ENCODE measurements around the gene SH3PXD2A. TPM values are rescaled to one million over a fixed set of nuclear protein-coding genes. Genes with fewer than 3 reads are reported as not detected.
"Not testable (repeated sequence)": the region's sequence is repeated elsewhere in the genome, so short reads cannot be mapped to it uniquely, and the experiment has no call there.

Gene SH3PXD2A
- total and polyA plus RNA-seq, 3 donors from 2014 or later: 10.8 to 12.1 (median 12.0) TPM

DNA sequence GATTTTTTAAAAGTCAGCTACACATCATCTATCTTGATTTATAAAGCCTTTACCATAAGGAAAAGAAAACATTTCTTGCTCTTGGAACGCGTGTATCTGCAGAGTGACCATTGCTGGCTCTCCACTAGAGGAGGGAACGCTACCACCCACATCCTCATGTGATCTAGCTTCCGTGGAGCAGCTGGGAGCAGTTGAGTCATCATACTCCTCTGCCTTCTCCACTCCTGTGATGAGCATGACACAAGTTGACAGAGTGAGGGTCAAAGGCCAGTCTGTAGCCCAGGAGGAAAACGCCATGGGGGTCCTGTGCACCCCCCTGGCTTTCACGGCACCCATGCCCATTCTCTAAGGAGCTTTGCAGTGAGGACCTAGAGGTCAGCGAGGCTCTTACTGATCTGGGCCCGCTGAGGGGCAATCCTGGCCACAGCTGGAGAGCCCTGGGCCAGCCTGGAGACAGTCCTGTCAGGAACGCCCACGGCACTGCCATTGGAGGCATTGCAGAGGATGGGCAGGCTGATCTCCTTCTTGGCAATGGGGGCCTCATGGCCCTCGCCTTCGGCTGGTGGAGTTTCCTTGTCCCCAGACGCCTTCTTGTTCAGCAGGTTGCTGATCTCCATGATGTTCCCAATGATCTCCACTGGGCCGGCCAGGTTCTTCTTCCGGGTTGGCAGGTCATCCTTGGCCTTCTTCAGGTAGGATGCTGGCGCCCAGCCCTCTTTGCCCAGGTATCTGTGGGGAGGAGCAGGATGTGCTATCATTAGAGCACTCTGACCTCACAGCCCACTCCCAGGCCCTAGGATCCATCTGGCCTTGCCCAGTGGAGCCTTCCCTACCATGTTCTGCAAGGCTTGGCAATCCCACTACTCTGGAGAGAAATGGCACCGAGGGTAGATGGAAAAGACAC is 242.7 kb downstream of the SH3PXD2A start:
- TF ChIP-seq CTCF (IDR thresholded peaks at IDR 0.05) (no peak), POLR2A (IDR thresholded peaks at IDR 0.05) (no peak)
- H3K4me1 ChIP-seq: peaks cover 28% of the 10 kb centered on the region
- 71 to 84% methylated on average over 7 to 17 of the region's 17 CpGs for WGBS, 2 donors
- H3K36me3 ChIP-seq (ENCODE audit: low read depth, missing control alignments): no peaks in the 10 kb centered on the region
- H3K4me3 ChIP-seq: no peak overlapping the region
- intact Hi-C loops (cut with DNase I; ENCODE audit: low total_unique reads): no loop called here
- no peak for DNase-seq
- no peak overlapping the region for H3K27ac ChIP-seq
- no peaks in the 10 kb centered on the region for H3K27me3 ChIP-seq
- no peaks in the 10 kb centered on the region for H3K9me3 ChIP-seq

- intact Hi-C loops (cut with DNase I; ENCODE audit: low total_unique reads): no loop called here
- DNase-seq: no peak
- 74 to 80% methylated on average over 7 to 9 of the region's 9 CpGs for WGBS, 2 donors
- Histone ChIP-seq H3K9me3 (no peaks in the 10 kb centered on the region), H3K27me3 (no peaks in the 10 kb centered on the region), H3K4me3 (no peak overlapping the region), H3K4me1 (peaks cover 13% of the 10 kb centered on the region), H3K27ac (no peak overlapping the region), H3K36me3 (ENCODE audit: low read depth, missing control alignments) (no peaks in the 10 kb centered on the region)
- TF ChIP-seq CTCF (IDR thresholded peaks at IDR 0.05) (no peak), POLR2A (IDR thresholded peaks at IDR 0.05) (no peak)
These were observed 244.4 kb downstream of the SH3PXD2A start for GRCh38 chr10:103610921-103611511.

DNA sequence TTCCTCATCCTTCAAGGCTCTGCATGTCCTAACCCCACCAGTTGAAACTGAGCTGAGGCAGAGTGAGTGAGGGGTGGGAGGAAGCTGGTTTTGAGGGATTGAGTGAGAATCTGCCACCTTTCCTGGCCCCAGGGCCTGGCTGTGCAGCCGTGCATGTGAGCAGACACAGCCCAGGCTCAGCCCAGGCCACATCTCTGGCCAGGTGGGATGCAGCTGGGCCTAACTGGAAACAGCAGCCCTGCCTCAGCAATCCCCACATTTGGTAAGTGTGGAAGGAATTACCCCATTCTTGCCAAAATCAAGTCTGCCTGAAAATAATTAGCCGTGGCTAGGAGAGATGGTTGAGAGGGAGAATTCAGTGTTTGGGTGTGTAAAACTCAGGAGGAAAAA is 245.3 kb downstream of the SH3PXD2A start:
- H3K27ac ChIP-seq: no peak overlapping the region
- peaks cover 5% of the 10 kb centered on the region for H3K4me1 ChIP-seq
- no peaks in the 10 kb centered on the region for H3K27me3 ChIP-seq
- intact Hi-C loops (cut with DNase I; ENCODE audit: low total_unique reads): no loop called here
- TF ChIP-seq CTCF (IDR thresholded peaks at IDR 0.05): no peak
- TF ChIP-seq POLR2A (IDR thresholded peaks at IDR 0.05): no peak
- H3K4me3 ChIP-seq: no peak overlapping the region
- no peak for DNase-seq
- WGBS, 2 donors: 46 to 71% methylated on average over 2 of the region's 2 CpGs
- no peaks in the 10 kb centered on the region for H3K36me3 ChIP-seq (ENCODE audit: low read depth, missing control alignments)
- no peaks in the 10 kb centered on the region for H3K9me3 ChIP-seq

- 87 to 88% methylated on average over 8 of the region's 8 CpGs for WGBS, 2 donors
- no peaks in the 10 kb centered on the region for H3K27me3 ChIP-seq
- intact Hi-C loops (cut with DNase I; ENCODE audit: low total_unique reads): no loop called here
- H3K27ac ChIP-seq: no peak overlapping the region
- H3K4me3 ChIP-seq: no peak overlapping the region
- TF ChIP-seq POLR2A (IDR thresholded peaks at IDR 0.05) (no peak), CTCF (IDR thresholded peaks at IDR 0.05) (no peak)
- H3K4me1 ChIP-seq: no peaks in the 10 kb centered on the region
- H3K9me3 ChIP-seq: no peaks in the 10 kb centered on the region
- DNase-seq: no peak
- no peaks in the 10 kb centered on the region for H3K36me3 ChIP-seq (ENCODE audit: low read depth, missing control alignments)
These were observed 245.9 kb downstream of the SH3PXD2A start for GRCh38 chr10:103609231-103610082.

DNA sequence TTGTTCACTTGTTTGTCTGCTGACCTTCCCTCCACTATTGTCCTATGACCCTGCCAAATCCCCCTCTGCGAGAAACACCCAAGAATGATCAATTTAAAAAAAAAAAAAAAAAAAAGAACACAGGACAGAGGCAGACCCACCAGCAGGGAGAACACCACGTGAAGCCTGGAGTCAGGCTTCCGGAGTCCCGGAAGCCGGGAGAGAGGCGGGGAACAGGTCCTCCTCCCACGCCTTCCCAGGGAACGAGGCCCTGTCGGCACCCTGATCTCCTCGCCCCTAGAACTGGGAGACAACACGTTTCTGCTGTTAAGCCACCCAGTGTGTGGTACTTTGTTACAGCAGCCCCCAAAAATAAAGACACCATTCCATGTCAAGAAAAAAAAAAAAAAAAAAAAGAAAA is 247.3 kb downstream of the SH3PXD2A start:
- H3K9me3 ChIP-seq; intact Hi-C loops (cut with DNase I; ENCODE audit: low total_unique reads); H3K36me3 ChIP-seq (ENCODE audit: low read depth, missing control alignments); H3K27me3 ChIP-seq; H3K27ac ChIP-seq; H3K4me3 ChIP-seq; H3K4me1 ChIP-seq: not testable (repeated sequence)
- WGBS, 2 donors: 53 to 56% methylated on average over 11 of the region's 11 CpGs
- DNase-seq: peak; percentile 55

DNA sequence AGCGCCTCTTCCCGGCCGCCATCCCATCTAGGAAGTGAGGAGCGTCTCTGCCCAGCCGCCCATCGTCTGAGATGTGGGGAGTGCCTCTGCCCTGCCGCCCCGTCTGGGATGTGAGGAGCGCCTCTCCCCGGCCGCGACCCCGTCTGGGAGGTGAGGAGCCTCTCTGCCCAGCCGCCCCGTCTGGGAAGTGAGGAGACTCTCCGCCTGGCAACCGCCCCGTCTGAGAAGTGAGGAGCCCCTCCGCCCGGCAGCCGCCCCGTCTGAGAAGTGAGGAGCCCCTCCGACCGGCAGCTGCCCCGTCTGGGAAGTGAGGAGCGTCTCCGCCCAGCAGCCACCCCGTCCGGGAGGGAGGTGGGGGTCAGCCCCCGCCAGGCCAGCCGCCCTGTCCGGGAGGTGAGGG is 248.3 kb downstream of the SH3PXD2A start:
- H3K9me3 ChIP-seq; H3K36me3 ChIP-seq (ENCODE audit: low read depth, missing control alignments); DNase-seq; H3K4me1 ChIP-seq; H3K4me3 ChIP-seq; H3K27ac ChIP-seq; H3K27me3 ChIP-seq; intact Hi-C loops (cut with DNase I; ENCODE audit: low total_unique reads): not testable (repeated sequence)
- 70 to 96% methylated on average over 4 to 32 of the region's 32 CpGs for WGBS, 2 donors

DNA sequence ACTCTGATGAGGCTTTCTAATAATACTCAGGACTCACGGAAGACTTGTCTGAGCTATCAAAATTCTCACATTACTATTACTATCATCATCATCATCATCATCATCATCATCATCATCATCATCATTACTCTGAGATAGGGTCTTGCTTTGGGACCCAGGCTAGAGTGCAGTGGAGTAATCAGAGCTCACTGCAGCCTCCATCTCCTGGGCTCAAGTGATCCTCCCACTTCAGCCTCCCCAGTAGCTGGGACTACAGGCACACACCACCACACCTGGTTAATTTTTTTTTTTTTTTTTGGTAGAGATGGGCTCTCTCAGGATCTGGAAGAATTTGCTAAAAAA is 249.3 kb downstream of the SH3PXD2A start:
- intact Hi-C loops (cut with DNase I; ENCODE audit: low total_unique reads); DNase-seq; H3K27me3 ChIP-seq; H3K4me3 ChIP-seq; H3K4me1 ChIP-seq; H3K27ac ChIP-seq; H3K36me3 ChIP-seq (ENCODE audit: low read depth, missing control alignments); H3K9me3 ChIP-seq: not testable (repeated sequence)
- WGBS, 2 donors: 85 to 88% methylated on average over 1 of the region's 1 CpG
